ENCODE data around the gene PHF21B. TPM values are rescaled to one million over a fixed set of nuclear protein-coding genes. Genes with fewer than 3 reads are reported as not detected.

The PHF21B gene
- total and polyA plus RNA-seq, 2 donors (not counting 3 experiments of a cell fraction or from before 2014, with no cell fraction given), result not detected

GRCh38 chr22:44931077-44931540 is 78.7 kb downstream of the PHF21B start:
- DNase-seq (ENCODE audit: low read depth, low spot score) (no peak), FAIRE-seq (no peak)
- Histone ChIP-seq H2AFZ (ENCODE audit: low read depth, low read length) (no peak overlapping the region), H3K9me1 (replicated peaks; ENCODE audit: control insufficient read depth, extremely low read depth, insufficient read depth, low read length) (no peaks in the 10 kb centered on the region), H3K4me2 (ENCODE audit: insufficient read depth, low read length) (no peak overlapping the region), H4K20me1 (replicated peaks; ENCODE audit: control insufficient read depth, extremely low read depth, insufficient read depth, low read length) (no peaks in the 10 kb centered on the region), H3K27ac (ENCODE audit: insufficient read depth, low read depth, low read length) (no peak overlapping the region), H3K9me3 (replicated peaks; ENCODE audit: control insufficient read depth, insufficient read depth, low read length) (no peaks in the 10 kb centered on the region), H3K36me3 (ENCODE audit: control insufficient read depth in 2 of 2, extremely low read depth in 1 of 2, insufficient read depth in 2 of 2, low read length in 2 of 2) (no peaks in the 10 kb centered on the region), H3K9ac (replicated peaks; ENCODE audit: extremely low read depth, insufficient read depth, low read length) (no peak overlapping the region), H3K4me3 (replicated peaks in 1 of 3; ENCODE audit: insufficient read depth in 1 of 3, low read depth in 1 of 3, low read length in 3 of 3) (no peak overlapping the region), H3K4me1 (ENCODE audit: control insufficient read depth, extremely low read depth, insufficient read depth, low read length) (no peaks in the 10 kb centered on the region), H3K27me3 (ENCODE audit: control insufficient read depth in 2 of 2, insufficient read depth in 2 of 2, low read length in 2 of 2) (no peaks in the 10 kb centered on the region), H3K79me2 (ENCODE audit: control insufficient read depth, insufficient read depth, low read length) (no peaks in the 10 kb centered on the region)
- TF ChIP-seq POLR2AphosphoS5 (IDR thresholded peaks at IDR 0.05; ENCODE audit: insufficient read depth, low read depth, low read length) (no peak), EZH2 (IDR thresholded peaks at IDR 0.05; ENCODE audit: borderline replicate concordance, low read depth, low read length, severe bottlenecking) (no peak), FOS (IDR thresholded peaks at IDR 0.05; ENCODE audit: borderline replicate concordance, insufficient read depth, low read length) (no peak), JUN (IDR thresholded peaks at IDR 0.05; ENCODE audit: borderline replicate concordance, insufficient read depth, insufficient read length, low read depth) (no peak), MYC (IDR thresholded peaks at IDR 0.05; ENCODE audit: low read depth, low read length) (no peak), CTCF (IDR thresholded peaks at IDR 0.05; ENCODE audit: extremely low read depth in 1 of 2, insufficient read depth in 1 of 2, low read depth in 1 of 2, low read length in 2 of 2) (no peak), POLR2A (IDR thresholded peaks at IDR 0.05; ENCODE audit: low read depth, low read length) (no peak), MAX (IDR thresholded peaks at IDR 0.05; ENCODE audit: insufficient read depth, insufficient read length) (no peak)
- ChIA-PET CTCF (no interaction called here), POLR2A (no interaction called here)
- dilution Hi-C loops (cut with MboI; ENCODE audit: extremely low pct_ligation_motif_present, low sequenced_read_pairs), result no loop called here
- BruUV-seq (replicated peaks), result no TSS peak
- intact Hi-C loops (cut with micrococcal nuclease), result no loop called here
